H9 (cell line): Measurements from ENCODE around the gene DHCR7. TPM values are rescaled to one million over a fixed set of nuclear protein-coding genes. Genes with fewer than 3 reads are reported as not detected.

Source experiments
- DNase-seq: peaks from one replicate; pipeline ENCODE4 v3.0.0-alpha.2; 2017
- H2AFZ ChIP-seq: one replicate; pipeline ENCODE4 v1.6.1; 2013; ENCODE audit warnings: mild to moderate bottlenecking, low read length, control low read depth, moderate library complexity
- H2AK5ac ChIP-seq: 2 replicates; pipeline ENCODE4 v1.6.1; 2013; ENCODE audit warnings: low read length, control low read depth, mixed read lengths; ENCODE audit not compliant: insufficient read length
- H2BK120ac ChIP-seq: one replicate; pipeline ENCODE4 v1.6.1; 2013; ENCODE audit warnings: low read depth, mild to moderate bottlenecking, low read length, control low read depth, inconsistent platforms; ENCODE audit not compliant: poor library complexity, severe bottlenecking
- H2BK12ac ChIP-seq: 2 replicates; pipeline ENCODE4 v1.6.1; 2013; ENCODE audit warnings: low read length, control low read depth, mixed read lengths, low read depth; ENCODE audit not compliant: insufficient read length
- H2BK15ac ChIP-seq: 2 replicates; pipeline ENCODE4 v1.6.1; 2013; ENCODE audit warnings: low read depth, low read length, control low read depth
- H2BK20ac ChIP-seq: one replicate; pipeline ENCODE4 v1.6.1; 2013; ENCODE audit warnings: low read depth, mild to moderate bottlenecking, low read length, control low read depth, inconsistent platforms; ENCODE audit not compliant: poor library complexity, severe bottlenecking
- H2BK5ac ChIP-seq: 2 replicates; pipeline ENCODE4 v1.6.1; 2013; ENCODE audit warnings: low read length, control low read depth, mixed read lengths; ENCODE audit not compliant: insufficient read length
- H3K14ac ChIP-seq: 2 replicates; pipeline ENCODE4 v1.6.1; 2013; ENCODE audit warnings: low read length, control low read depth; ENCODE audit not compliant: insufficient read depth
- H3K18ac ChIP-seq: 2 replicates; pipeline ENCODE4 v1.6.1; 2013; ENCODE audit warnings: low read depth, mild to moderate bottlenecking, mixed read lengths, low read length, control low read depth; ENCODE audit not compliant: insufficient read length
- H3K23ac ChIP-seq: 2 replicates; pipeline ENCODE4 v1.6.1; 2013; ENCODE audit warnings: low read length, control low read depth, mixed read lengths, low read depth; ENCODE audit not compliant: insufficient read length
- H3K23me2 ChIP-seq: 2 replicates; pipeline ENCODE4 v1.6.1; 2013; ENCODE audit warnings: low read depth, mild to moderate bottlenecking, mixed read lengths, low read length, control low read depth; ENCODE audit not compliant: insufficient read length, poor library complexity, severe bottlenecking
- H3K27ac ChIP-seq: 2 replicates; pipeline ENCODE4 v1.5.1; 2013; ENCODE audit warnings: low read length, control low read depth, mixed read lengths, low read depth; ENCODE audit not compliant: insufficient read length
- H3K27me3 ChIP-seq: 2 replicates; pipeline ENCODE4 v1.6.1; 2013; ENCODE audit warnings: low read length, control low read depth, inconsistent platforms; ENCODE audit not compliant: insufficient read depth
- H3K4ac ChIP-seq: 2 replicates; pipeline ENCODE4 v1.6.1; 2013; ENCODE audit warnings: low read depth, mild to moderate bottlenecking, control low read depth, inconsistent platforms, low read length, moderate library complexity
- H3K4me1 ChIP-seq: 2 replicates; pipeline ENCODE4 v1.6.1; 2013; ENCODE audit warnings: low read length, control low read depth, inconsistent platforms; ENCODE audit not compliant: insufficient read depth
- H3K4me2 ChIP-seq: 2 replicates; pipeline ENCODE4 v1.6.1; 2013; ENCODE audit warnings: low read length, control low read depth, mixed read lengths; ENCODE audit not compliant: insufficient read length, insufficient read depth
- H3K56ac ChIP-seq: 2 replicates; pipeline ENCODE4 v1.6.1; 2013; ENCODE audit warnings: low read depth, mild to moderate bottlenecking, mixed read lengths, low read length, control low read depth; ENCODE audit not compliant: insufficient read length
- H3K79me1 ChIP-seq: 2 replicates; pipeline ENCODE4 v1.6.1; 2013; ENCODE audit warnings: low read depth, mild to moderate bottlenecking, moderate library complexity, low read length, control low read depth, inconsistent platforms; ENCODE audit not compliant: insufficient read depth, poor library complexity, severe bottlenecking
- H3K79me2 ChIP-seq: 2 replicates; pipeline ENCODE4 v1.6.1; 2013; ENCODE audit warnings: low read length, control low read depth, inconsistent platforms; ENCODE audit not compliant: insufficient read depth
- H3K9ac ChIP-seq: 2 replicates; pipeline ENCODE4 v1.6.1; 2013; ENCODE audit warnings: low read length, control low read depth, mixed read lengths; ENCODE audit not compliant: insufficient read length; ENCODE audit errors: extremely low read depth
- H3K9me3 ChIP-seq: one replicate; pipeline ENCODE4 v1.6.1; 2013; ENCODE audit warnings: low read depth, low read length, inconsistent platforms; ENCODE audit not compliant: control insufficient read depth
- H3T11ph ChIP-seq: one replicate; pipeline ENCODE4 v1.6.1; 2013; ENCODE audit warnings: mild to moderate bottlenecking, low read length, control low read depth, inconsistent platforms
- H4K20me1 ChIP-seq: one replicate; pipeline ENCODE4 v1.6.1; 2013; ENCODE audit not compliant: control insufficient read depth, insufficient read length, insufficient read depth
- H4K5ac ChIP-seq: 2 replicates; pipeline ENCODE4 v1.6.1; 2013; ENCODE audit warnings: low read depth, mild to moderate bottlenecking, mixed read lengths, low read length, control low read depth; ENCODE audit not compliant: insufficient read length
- H4K8ac ChIP-seq: replicated peaks from 2 replicates; pipeline ENCODE4 v1.6.1; 2013; ENCODE audit warnings: low read length, control low read depth, mixed read lengths, low read depth; ENCODE audit not compliant: insufficient read length
- H4K91ac ChIP-seq: 2 replicates; pipeline ENCODE4 v1.6.1; 2013; ENCODE audit warnings: low read depth, mild to moderate bottlenecking, moderate library complexity, mixed read lengths, low read length, control low read depth; ENCODE audit not compliant: insufficient read length
- H3K27ac Mint-ChIP-seq, 3 experiments: 2 replicates in 2 of 3; 3 replicates in 1 of 3; pipeline ENCODE4 v1.8.0; 2020 to 2021; ENCODE audit warnings: mixed read lengths in 3 of 3, mild to moderate bottlenecking in 1 of 3, moderate library complexity in 1 of 3
- H3K27me3 Mint-ChIP-seq: 2 replicates; pipeline ENCODE4 v1.8.0; 2021; ENCODE audit warnings: low read depth, mild to moderate bottlenecking, moderate library complexity, mixed read lengths
- H3K36me3 Mint-ChIP-seq, 3 experiments: 2 replicates in 2 of 3; 3 replicates in 1 of 3; pipeline ENCODE4 v1.8.0; 2020 to 2021; ENCODE audit warnings: low read depth in 3 of 3, mixed read lengths in 3 of 3; ENCODE audit not compliant: insufficient read depth in 1 of 3
- H3K4me1 Mint-ChIP-seq, 2 experiments: 2 replicates each; pipeline ENCODE4 v1.8.0; 2020; ENCODE audit warnings: mixed read lengths in 2 of 2
- H3K4me3 Mint-ChIP-seq, 2 experiments: 2 replicates in 1 of 2; 3 replicates in 1 of 2; pipeline ENCODE4 v1.8.0; 2020 to 2021; ENCODE audit warnings: mild to moderate bottlenecking in 2 of 2, mixed read lengths in 2 of 2, moderate library complexity in 1 of 2
- H3K9me3 Mint-ChIP-seq, 2 experiments: 2 replicates in 1 of 2; 3 replicates in 1 of 2; pipeline ENCODE4 v1.8.0; 2020; ENCODE audit warnings: mild to moderate bottlenecking in 2 of 2, mixed read lengths in 2 of 2, moderate library complexity in 1 of 2
- CTCF ChIP-seq: fragments of 200-600 bp; sonication (generic); conservative IDR thresholded peaks from 3 replicates; pipeline ENCODE4 v1.8.0; 2021; ENCODE audit warnings: antibody characterized with exemption, mild to moderate bottlenecking
- WGBS: extraction: QIAGEN DNeasy Blood & Tissue Kit; methylation state at CpG from one replicate; pipeline ENCODE4 v1.1.7; 2013; ENCODE audit warnings: missing lambda C conversion rate, low lambda C conversion rate, mixed read lengths; ENCODE audit not compliant: insufficient read length; ENCODE audit errors: extremely low coverage; 5-methylcytosine and 5-hydroxymethylcytosine counted together
- total RNA-seq: library from RNA; stranded (reverse); gene quantifications from 2 replicates; pipeline ENCODE4 v1.2.1, GENCODE V29; 2021

Gene DHCR7
- total RNA-seq, 1 experiment from 2014 or later = 124 TPM

- no peak overlapping the region for H3K27ac Mint-ChIP-seq
- no peak overlapping the region for H3K27ac ChIP-seq
- H2BK120ac ChIP-seq = no peak overlapping the region
- peak; percentile 72 for DNase-seq
- no CpG with 5 or more reads among the region's 16 CpGs for WGBS
- H3K79me2 ChIP-seq = no peaks in the 10 kb centered on the region
- H3K4me3 Mint-ChIP-seq = no peak overlapping the region
- H3K14ac ChIP-seq = no peak overlapping the region
- H3K56ac ChIP-seq = no peak overlapping the region
- 0 out of 2 replicates have a peak, but pooled peaks cover under 1% of the 10 kb centered on the region for H3K27me3 ChIP-seq
- peak; percentile 88 for TF ChIP-seq CTCF
- no peak overlapping the region for H2BK15ac ChIP-seq
- no peaks in the 10 kb centered on the region for H3K9me3 ChIP-seq
- H4K20me1 ChIP-seq = no peaks in the 10 kb centered on the region
- no peak overlapping the region for H2BK12ac ChIP-seq
- no peak overlapping the region for H3K18ac ChIP-seq
- H2AFZ ChIP-seq = no peak overlapping the region
- no peaks in the 10 kb centered on the region for H3K23me2 ChIP-seq
- no peak overlapping the region for H3K9ac ChIP-seq
- H3K4ac ChIP-seq = no peak overlapping the region
- no peak overlapping the region for H3T11ph ChIP-seq
- H2BK5ac ChIP-seq = no peak overlapping the region
- no peak overlapping the region for H4K8ac ChIP-seq
- H3K4me1 ChIP-seq = no peaks in the 10 kb centered on the region
- H3K27me3 Mint-ChIP-seq = peaks cover 12% of the 10 kb centered on the region
- H3K4me2 ChIP-seq = no peak overlapping the region
- H4K5ac ChIP-seq = no peak overlapping the region
- no peaks in the 10 kb centered on the region for H3K4me1 Mint-ChIP-seq
- H4K91ac ChIP-seq = no peak overlapping the region
- H3K36me3 Mint-ChIP-seq = no peaks in the 10 kb centered on the region
- H2BK20ac ChIP-seq = no peak overlapping the region
- H3K23ac ChIP-seq = no peak overlapping the region
- no peaks in the 10 kb centered on the region for H3K9me3 Mint-ChIP-seq
- no peak overlapping the region for H2AK5ac ChIP-seq
- no peaks in the 10 kb centered on the region for H3K79me1 ChIP-seq
Observed at GRCh38 chr11:71420455-71421241, 27.5 kb downstream of the DHCR7 start.
